Stimulated activated effector memory CD8-positive, alpha-beta T cell treated with anti-CD3 and anti-CD28 coated beads, Interleukin-12 subunit alpha, Interleukin-12 subunit beta, amount 100 ng/mL, for 72 hours (primary cell): ENCODE data around the gene FTO.

ENCODE experiments used
- ATAC-seq: fragments of 150-1000 bp; cut with Tn5 transposase; 2 replicates; pipeline ENCODE4 v1.10.0; 2021
- DNase-seq, 2 donors: peaks; one replicate each; pipeline ENCODE4 v3.0.0; 2021 to 2022; ENCODE audit warnings: low spot score in 2 of 2
- H3K27ac Mint-ChIP-seq: one replicate; pipeline ENCODE4 v1.8.0; 2022; ENCODE audit warnings: mild to moderate bottlenecking, mixed read lengths
- H3K36me3 Mint-ChIP-seq: one replicate; pipeline ENCODE4 v1.8.0; 2022; ENCODE audit warnings: mild to moderate bottlenecking, mixed read lengths
- H3K4me1 Mint-ChIP-seq: one replicate; pipeline ENCODE4 v1.8.0; 2022; ENCODE audit warnings: mixed read lengths
- H3K4me3 Mint-ChIP-seq: one replicate; pipeline ENCODE4 v1.8.0; 2022; ENCODE audit warnings: mild to moderate bottlenecking, mixed read lengths
- H3K9me3 Mint-ChIP-seq: one replicate; pipeline ENCODE4 v1.8.0; 2022; ENCODE audit warnings: mixed read lengths

FTO gene

DNA sequence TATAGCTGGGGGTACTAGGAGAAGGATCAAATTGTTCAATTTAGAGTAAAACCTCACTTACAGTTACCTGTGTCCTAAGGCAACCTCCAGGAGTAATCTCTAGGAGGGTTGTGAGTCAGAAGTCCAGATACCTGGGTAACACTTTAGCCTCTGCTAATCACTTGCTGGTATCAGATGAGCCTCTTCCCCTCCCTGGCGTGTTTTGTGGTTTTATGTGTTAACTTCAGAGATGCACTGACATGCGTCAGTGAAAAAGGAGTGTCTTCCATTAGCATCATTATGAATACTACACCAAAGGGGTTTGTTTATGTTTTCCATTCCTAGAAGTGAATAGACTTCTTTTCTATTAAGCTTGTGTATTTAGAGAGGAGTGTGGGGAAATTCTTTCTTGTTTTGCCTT is 208.2 kb downstream of the FTO start:
- H3K27ac Mint-ChIP-seq, result peak overlapping the region; percentile 68
- H3K4me1 Mint-ChIP-seq, result no peaks in the 10 kb centered on the region
- H3K36me3 Mint-ChIP-seq, result peaks cover 6% of the 10 kb centered on the region
- ATAC-seq (peak; percentile 97), DNase-seq (peak in 1 of 2 donors; percentile 62)
- peak overlapping the region; percentile 6 for H3K4me3 Mint-ChIP-seq
- no peaks in the 10 kb centered on the region for H3K9me3 Mint-ChIP-seq

DNA sequence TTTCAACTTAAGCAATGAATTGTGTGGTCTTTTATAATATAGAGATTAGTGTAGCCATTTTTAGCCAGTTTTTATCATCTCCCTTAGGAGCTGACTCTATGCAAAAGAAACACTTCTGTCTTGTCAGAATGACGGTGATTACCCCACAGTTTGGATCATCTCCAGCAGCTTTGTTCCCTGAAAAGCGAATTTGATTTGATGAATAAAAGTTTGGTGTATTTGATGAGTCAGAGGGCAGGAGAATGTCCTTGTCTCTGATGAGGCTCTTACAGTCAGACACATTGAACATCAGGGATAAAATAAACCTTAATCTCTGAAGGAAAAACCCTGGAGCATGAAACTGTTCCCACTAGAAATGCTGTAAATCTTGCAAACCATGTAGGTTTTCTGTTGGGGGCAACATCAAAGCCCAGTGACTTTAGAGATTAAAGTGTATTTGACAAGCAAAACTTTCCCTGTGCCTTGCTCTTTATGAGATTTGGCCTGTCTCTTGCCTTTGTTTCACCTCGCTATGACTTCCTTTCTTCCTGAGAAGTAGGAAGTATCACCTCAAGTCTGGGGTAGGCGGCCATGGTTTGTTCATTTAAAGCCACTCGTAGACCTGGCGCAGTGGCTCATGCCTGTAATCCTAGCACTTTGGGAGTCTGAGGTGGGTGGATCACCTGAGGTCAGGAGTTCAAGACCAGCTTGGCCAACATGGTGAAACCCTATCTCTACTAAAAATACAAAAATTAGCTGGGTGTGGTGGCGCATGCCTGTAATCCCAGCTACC is 209.3 kb downstream of the FTO start:
- ATAC-seq (no peak), DNase-seq (peak in 1 of 2 donors; percentile 55)
- Mint-ChIP-seq H3K9me3 (no peaks in the 10 kb centered on the region), H3K4me1 (no peaks in the 10 kb centered on the region), H3K4me3 (peak overlapping the region; percentile 11), H3K27ac (peak overlapping the region; percentile 68), H3K36me3 (no peaks in the 10 kb centered on the region)

DNA sequence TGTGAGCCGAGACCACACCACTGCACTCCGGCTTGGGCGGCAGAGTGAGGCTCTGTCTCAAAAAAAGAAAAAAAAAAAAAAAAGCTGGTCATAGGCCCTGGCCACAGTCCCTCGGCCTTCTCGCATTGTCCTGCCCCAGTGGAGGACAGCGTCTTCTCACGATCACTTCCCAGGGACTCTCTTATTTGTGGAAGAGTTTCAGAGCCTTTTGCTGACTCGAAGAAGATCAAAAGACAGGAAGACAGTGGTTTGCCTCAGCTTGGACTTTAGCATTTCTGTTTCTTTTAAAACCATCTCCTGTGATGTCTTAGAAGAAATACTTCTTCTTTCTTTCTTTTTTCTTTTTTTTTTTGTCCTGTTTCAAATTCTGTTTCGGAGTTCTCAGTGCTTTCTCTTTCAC is 210.0 kb downstream of the FTO start:
- peak overlapping the region; percentile 11 for H3K4me3 Mint-ChIP-seq
- H3K4me1 Mint-ChIP-seq, result no peaks in the 10 kb centered on the region
- peak overlapping the region; percentile 68 for H3K27ac Mint-ChIP-seq
- no peak for ATAC-seq
- no peak for DNase-seq
- H3K9me3 Mint-ChIP-seq, result no peaks in the 10 kb centered on the region
- H3K36me3 Mint-ChIP-seq, result no peaks in the 10 kb centered on the region

DNA sequence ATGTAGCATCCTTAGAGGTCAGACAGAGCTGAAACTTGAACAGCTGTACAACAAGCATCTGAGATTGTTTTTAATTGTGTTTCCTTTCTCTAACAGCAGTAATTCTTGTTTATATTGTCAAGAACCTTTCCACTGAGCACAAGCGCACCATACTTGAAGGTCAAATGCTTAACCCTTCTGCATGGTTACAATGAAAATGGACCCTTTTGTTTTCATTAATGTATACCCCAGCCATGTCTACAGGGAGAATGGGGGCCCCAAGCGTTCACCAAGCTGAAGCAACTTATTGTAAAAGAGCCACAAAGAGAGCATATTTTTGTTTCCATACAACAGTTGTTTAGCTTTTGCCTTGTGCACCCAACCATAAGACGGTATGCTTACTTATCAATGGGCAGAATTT is 210.8 kb downstream of the FTO start:
- H3K27ac Mint-ChIP-seq, result no peak overlapping the region
- no peaks in the 10 kb centered on the region for H3K4me1 Mint-ChIP-seq
- no peaks in the 10 kb centered on the region for H3K36me3 Mint-ChIP-seq
- H3K9me3 Mint-ChIP-seq, result no peaks in the 10 kb centered on the region
- ATAC-seq (no peak), DNase-seq (no peak)
- H3K4me3 Mint-ChIP-seq, result no peak overlapping the region

DNA sequence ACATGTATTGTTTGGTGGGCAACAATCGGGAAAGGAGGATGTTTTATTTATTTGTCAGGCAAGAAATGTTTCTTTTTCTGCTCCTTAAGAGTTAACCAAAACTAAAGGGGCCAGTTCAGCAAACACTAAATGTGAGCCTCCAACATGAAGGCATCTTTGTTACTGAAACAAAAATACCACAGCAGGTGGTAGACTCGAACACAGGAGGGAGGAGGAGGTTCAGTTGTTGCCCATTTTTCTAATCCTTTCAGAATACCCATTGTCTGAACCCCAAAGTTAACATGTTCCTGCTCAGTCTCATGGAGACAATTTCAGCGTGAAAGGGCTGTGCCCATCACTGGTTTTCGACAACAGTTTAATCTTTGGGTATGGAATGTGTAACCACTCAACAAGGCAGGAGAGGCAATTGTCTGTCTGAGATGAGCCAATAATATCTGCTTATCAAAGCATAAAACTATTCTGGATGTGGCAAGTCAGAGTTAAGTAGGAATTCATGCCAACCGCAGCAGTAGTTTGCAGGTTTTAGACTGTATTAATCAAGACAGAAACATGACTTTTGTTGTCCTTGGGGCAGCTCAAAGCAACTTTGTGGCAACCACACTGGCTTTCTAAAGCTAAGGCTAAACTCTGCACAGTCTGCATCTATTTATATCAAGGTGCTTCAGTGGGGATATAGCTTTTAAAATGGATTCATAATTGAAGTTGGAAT is 211.7 kb downstream of the FTO start:
- ATAC-seq (no peak), DNase-seq (no peak)

DNA sequence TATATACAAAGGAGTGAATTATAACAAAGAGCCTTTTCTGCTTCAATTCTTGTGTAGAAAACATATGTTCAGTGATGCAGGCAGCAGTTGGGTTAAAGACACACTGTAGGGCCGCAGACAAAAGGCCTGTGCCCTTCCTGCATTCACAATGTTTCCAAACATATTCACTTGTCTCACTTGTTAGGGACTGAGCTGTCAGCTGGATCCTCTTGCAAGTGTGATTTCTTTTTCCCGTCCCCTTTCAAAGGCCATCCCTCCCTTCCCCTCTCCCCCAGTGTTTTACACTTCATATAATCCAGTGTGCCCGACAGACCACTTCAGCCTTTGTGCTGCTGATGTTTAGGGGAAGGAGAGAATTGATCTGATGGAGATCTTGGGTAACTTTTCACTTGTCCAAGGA is 217.0 kb downstream of the FTO start:
- Mint-ChIP-seq H3K4me1 (peaks cover 5% of the 10 kb centered on the region), H3K4me3 (no peak overlapping the region), H3K27ac (no peak overlapping the region), H3K36me3 (no peaks in the 10 kb centered on the region), H3K9me3 (no peaks in the 10 kb centered on the region)
- no peak for ATAC-seq
- no peak for DNase-seq

More for the DNA sequence above, 211.7 kb downstream of the FTO start:
- Mint-ChIP-seq H3K27ac (no peak overlapping the region), H3K4me1 (no peaks in the 10 kb centered on the region), H3K4me3 (no peak overlapping the region), H3K9me3 (no peaks in the 10 kb centered on the region), H3K36me3 (no peaks in the 10 kb centered on the region)

DNA sequence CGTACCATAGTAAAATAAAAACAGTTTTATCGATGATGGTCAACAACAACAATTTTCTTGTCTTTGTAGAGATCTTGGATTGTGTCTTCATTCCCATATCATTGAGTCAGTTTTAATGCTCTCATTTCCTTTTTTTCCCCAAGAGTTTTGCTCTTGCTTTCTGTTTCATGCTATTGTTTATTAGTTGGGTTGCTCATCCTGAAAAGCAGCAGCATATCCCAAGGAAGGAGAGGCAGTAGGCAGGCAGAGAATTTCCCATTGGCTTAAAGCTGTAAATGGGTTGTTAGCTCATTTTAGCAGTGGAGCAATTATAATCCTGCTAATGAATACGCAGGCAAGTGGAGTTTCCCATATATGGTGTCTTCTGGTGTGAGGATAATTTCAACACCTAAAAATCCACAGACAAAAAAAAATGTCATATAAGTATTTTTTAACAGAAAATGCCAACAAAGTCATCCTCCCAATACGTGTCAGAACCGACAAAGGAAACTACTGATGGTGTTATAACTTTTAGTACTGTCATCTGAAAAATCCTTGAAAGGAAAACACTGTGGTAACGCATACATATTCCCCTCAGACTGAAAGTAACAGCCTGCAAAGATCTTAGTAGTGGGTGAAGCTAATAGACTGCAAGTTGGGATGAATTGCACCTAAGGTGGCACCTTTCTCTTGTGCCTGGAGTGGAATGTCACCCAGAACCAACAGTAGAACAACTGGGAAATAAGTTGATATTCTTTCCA is 218.3 kb downstream of the FTO start:
- Mint-ChIP-seq H3K27ac (no peak overlapping the region), H3K9me3 (no peaks in the 10 kb centered on the region), H3K36me3 (no peaks in the 10 kb centered on the region), H3K4me3 (no peak overlapping the region), H3K4me1 (peaks cover 5% of the 10 kb centered on the region)
- ATAC-seq (no peak), DNase-seq (no peak)

DNA sequence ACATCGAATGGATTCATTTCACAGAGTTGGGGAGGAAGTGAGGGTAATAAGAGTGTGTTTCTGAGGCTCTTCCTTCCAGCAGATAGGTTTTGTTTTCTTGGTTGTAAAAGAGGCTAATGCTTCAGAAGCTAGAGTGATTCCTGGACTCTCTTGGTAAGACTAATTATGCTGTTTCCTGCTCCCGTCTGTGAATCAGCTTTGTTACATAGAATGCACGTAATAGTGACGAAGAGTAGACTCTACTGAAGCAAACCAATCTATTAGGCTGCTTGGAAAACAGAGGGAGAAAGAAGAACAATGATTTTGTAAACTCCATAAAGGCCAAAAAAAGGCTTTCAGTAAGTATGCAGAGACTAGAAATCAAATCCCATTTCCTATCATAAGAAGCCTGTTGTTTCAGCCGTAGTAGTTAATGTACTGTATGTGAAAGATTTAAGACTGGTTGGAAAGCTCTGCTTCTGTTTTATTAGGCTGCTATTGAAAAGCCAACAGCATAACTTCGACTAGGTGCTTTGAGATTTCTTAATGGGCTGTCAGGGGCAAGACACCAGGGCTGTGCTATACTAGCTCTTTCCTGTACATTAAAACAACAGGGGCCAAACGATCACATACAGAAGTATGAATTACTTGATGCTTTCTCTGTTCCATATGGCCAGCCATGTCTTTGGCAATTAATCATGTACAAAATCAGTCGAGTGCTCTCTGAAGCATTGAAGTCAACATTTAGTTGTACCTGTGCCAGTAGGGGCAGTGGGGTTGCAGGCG is 219.0 kb downstream of the FTO start:
- no peak overlapping the region for H3K4me3 Mint-ChIP-seq
- DNase-seq, result no peak
- H3K36me3 Mint-ChIP-seq, result no peaks in the 10 kb centered on the region
- H3K27ac Mint-ChIP-seq, result no peak overlapping the region
- H3K4me1 Mint-ChIP-seq, result peaks cover 5% of the 10 kb centered on the region
- no peak for ATAC-seq
- H3K9me3 Mint-ChIP-seq, result no peaks in the 10 kb centered on the region

DNA sequence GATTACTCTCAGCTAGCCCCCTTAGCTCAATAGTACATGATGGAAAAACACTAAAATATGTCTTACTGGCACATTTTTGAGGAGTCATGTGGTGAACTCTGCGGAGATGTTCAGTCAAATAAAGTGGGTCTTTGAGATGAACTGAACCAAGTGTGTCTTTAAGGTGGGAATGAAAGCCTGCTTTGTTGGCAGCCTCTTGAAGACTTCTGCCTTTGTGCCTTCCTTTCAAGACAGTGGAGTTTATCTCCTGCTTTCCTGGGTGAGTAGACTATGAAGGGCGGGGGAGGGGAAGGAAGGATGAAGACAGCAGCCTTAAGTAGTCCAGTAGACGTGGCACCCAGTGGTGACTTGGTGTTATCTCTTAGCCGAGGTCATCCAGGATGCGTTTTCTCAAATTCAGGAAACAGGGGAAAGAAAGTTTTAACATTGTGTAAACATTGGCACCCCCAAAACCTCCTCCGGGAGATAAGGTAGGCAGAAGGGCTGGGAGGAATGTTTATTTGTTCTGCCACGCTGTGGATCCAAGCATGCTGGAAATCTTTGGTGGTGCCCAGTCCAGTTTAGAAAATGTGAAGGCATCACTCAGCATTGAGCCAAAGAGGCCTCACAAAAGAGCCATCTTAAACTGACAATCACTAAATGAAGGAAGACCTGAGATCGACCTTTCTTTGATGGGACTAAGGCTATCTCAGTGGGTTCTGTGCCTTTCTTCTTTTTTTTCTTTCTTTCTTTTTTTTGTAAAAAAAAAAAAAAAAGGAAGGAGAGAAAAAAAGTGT is 220.6 kb downstream of the FTO start:
- no peak overlapping the region for H3K27ac Mint-ChIP-seq
- DNase-seq, result no peak
- H3K4me3 Mint-ChIP-seq, result no peak overlapping the region
- H3K9me3 Mint-ChIP-seq, result no peaks in the 10 kb centered on the region
- H3K36me3 Mint-ChIP-seq, result no peaks in the 10 kb centered on the region
- peaks cover 5% of the 10 kb centered on the region for H3K4me1 Mint-ChIP-seq
- no peak for ATAC-seq

DNA sequence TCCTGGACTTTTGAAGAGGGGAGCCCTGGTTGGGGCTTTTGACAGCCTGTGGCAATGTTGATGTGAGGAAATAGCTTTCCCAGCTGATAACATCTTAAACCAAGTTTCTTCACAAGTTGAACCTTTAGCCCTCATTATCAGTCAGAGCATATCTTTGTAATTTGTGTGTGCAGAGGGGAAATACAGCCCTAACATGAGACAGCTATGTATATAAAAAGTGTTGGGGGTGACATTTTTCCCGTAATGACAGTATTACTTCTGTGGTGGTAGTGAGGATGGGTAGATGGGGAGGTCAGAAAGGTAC is 221.1 kb downstream of the FTO start:
- Mint-ChIP-seq H3K9me3 (no peaks in the 10 kb centered on the region), H3K4me1 (peaks cover 5% of the 10 kb centered on the region), H3K36me3 (no peaks in the 10 kb centered on the region), H3K4me3 (no peak overlapping the region), H3K27ac (no peak overlapping the region)
- no peak for DNase-seq
- no peak for ATAC-seq

DNA sequence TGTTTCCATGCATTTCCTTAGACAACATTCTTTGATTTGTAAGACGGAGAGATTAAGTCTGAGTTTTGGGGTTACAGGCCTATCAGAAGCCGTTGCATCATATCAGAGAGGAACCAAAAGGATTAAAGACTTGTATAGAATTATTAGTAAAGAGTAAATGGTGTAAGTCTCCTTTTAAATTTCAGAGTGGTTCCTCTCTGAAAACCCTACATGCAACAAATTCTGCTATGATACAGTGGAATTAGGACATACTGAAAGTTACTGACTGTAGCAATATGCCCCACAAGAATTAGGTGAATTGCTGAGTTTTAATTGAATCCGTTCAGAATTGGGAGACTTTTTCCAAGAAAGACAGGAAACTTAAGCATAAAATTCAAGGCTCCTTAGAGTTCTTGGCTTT is 221.6 kb downstream of the FTO start:
- H3K36me3 Mint-ChIP-seq, result no peaks in the 10 kb centered on the region
- H3K4me3 Mint-ChIP-seq, result no peak overlapping the region
- no peaks in the 10 kb centered on the region for H3K9me3 Mint-ChIP-seq
- DNase-seq (no peak), ATAC-seq (no peak)
- H3K27ac Mint-ChIP-seq, result no peak overlapping the region
- H3K4me1 Mint-ChIP-seq, result peaks cover 5% of the 10 kb centered on the region

DNA sequence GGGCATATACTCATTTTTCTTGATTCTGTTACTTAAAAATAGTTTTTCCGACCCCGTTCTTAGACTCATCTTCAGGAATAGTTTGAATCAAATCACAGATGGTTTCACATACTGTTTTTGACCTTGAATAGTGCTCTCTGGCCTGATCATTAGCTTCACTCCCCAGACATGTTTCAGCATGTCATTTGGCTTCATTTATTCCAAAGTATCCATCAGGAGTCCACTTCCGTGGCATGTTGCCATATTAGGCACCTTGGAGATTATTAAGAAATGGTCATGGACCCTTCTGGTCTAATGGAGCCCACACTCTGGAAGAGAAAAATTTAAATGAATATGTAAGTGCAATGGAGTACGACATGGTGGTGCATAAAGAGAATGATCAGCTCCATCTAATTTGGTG is 222.3 kb downstream of the FTO start:
- no peak for ATAC-seq
- no peak for DNase-seq
- no peaks in the 10 kb centered on the region for H3K9me3 Mint-ChIP-seq
- H3K4me3 Mint-ChIP-seq, result no peak overlapping the region
- peaks cover 5% of the 10 kb centered on the region for H3K4me1 Mint-ChIP-seq
- H3K36me3 Mint-ChIP-seq, result no peaks in the 10 kb centered on the region
- H3K27ac Mint-ChIP-seq, result no peak overlapping the region

DNA sequence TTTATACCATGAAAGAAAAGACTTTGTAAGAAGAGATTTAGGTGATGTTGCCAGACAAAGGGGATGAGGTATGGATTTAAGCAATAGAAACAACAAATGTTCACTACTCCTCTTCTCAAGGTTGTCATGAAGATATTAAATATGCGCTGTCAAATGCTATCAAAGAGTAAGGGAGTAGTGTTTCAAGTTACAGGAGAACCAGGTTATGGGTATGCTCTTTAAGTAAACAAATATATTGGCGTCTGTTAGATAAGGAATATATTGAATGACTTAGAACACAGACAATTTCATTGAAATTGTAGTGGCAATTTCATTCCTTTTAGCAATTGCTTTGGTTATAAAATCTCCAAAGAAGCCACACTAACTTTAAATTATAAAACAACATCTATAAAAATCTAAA is 229.0 kb downstream of the FTO start:
- no peak overlapping the region for H3K4me3 Mint-ChIP-seq
- no peak for DNase-seq
- no peak for ATAC-seq
- H3K4me1 Mint-ChIP-seq, result no peaks in the 10 kb centered on the region
- no peaks in the 10 kb centered on the region for H3K9me3 Mint-ChIP-seq
- peaks cover 22% of the 10 kb centered on the region for H3K36me3 Mint-ChIP-seq
- no peak overlapping the region for H3K27ac Mint-ChIP-seq

DNA sequence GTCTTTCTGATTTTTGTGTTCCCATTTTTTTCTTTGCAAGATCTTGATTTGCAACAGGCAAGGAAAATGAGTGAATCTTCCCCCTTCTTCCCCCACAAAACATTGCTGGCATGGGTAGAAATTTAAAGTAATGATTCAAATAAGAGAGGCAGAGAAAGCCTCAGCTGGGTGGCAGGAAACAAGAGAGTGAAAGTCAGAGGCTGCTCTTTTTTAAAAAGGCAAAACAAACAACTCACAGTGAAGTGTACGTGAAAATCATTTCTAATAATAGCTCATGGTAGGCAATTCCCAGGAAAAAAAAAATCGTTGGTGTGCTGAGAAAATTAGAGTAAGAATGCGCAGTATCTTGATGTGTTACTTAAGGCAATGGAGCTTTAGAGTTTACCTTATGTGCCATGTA is 229.5 kb downstream of the FTO start:
- no peak for ATAC-seq
- Mint-ChIP-seq H3K9me3 (no peaks in the 10 kb centered on the region), H3K4me3 (no peak overlapping the region)

DNA sequence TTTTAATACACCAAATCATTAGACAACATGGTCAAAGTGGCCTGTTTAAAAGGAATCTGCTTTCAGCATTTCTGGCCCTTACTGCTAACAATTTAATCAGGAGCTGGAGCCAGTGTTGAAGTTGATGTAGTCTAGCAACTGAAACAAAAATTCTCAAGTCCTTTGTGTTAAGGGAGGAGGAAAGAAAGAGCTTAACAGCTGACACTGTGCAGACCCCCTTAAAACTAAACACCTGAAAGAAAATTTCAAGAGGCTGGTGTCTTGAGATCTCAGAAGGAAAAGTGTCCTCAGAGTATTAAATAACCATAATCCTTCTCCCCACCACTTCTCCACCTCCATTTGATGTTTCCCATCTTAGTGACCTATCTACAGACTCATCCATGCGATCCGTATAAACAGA is 232.1 kb downstream of the FTO start:
- ATAC-seq, result no peak

More for the DNA sequence above, 229.5 kb downstream of the FTO start:
- H3K27ac Mint-ChIP-seq, result no peak overlapping the region
- no peaks in the 10 kb centered on the region for H3K4me1 Mint-ChIP-seq
- no peak for DNase-seq
- peaks cover 22% of the 10 kb centered on the region for H3K36me3 Mint-ChIP-seq

More for the DNA sequence above, 232.1 kb downstream of the FTO start:
- no peaks in the 10 kb centered on the region for H3K9me3 Mint-ChIP-seq
- peaks cover 22% of the 10 kb centered on the region for H3K36me3 Mint-ChIP-seq
- no peak overlapping the region for H3K4me3 Mint-ChIP-seq
- H3K4me1 Mint-ChIP-seq, result no peaks in the 10 kb centered on the region
- no peak overlapping the region for H3K27ac Mint-ChIP-seq
- DNase-seq, result no peak
